Activated B cell treated with CpG ODN at 0.5 μM for 24 hours (primary cell): Measurements from ENCODE around the gene KLHDC3. TPM values are rescaled to one million over a fixed set of nuclear protein-coding genes. Genes with fewer than 3 reads are reported as not detected.

Source experiments
- ATAC-seq: fragments of 200-7000 bp; cut with Tn5 transposase; one replicate; pipeline ENCODE4 v1.10.0; 2021; ENCODE audit warnings: low read depth, mild to moderate bottlenecking, moderate library complexity
- CTCF ChIA-PET: fragments of 350-600 bp; sonication (Branson Sonifier 250); formaldehyde crosslinking; loops from one replicate; lab custom pipeline; 2021; ENCODE audit warnings: antibody characterized with exemption; lab: Charles Lee
- POLR2A ChIA-PET: fragments of 350-600 bp; sonication (Branson Sonifier 250); formaldehyde crosslinking; loops from one replicate; lab custom pipeline; 2021; ENCODE audit warnings: antibody characterized with exemption; lab: Charles Lee
- DNase-seq: peaks from one replicate; pipeline ENCODE4 v3.0.0; 2022
- H3K27ac Mint-ChIP-seq: one replicate; pipeline ENCODE4 v1.8.0; 2020; ENCODE audit warnings: mixed read lengths
- H3K27me3 Mint-ChIP-seq: one replicate; pipeline ENCODE4 v1.8.0; 2021; ENCODE audit warnings: mixed read lengths
- H3K36me3 Mint-ChIP-seq: one replicate; pipeline ENCODE4 v1.8.0; 2021; ENCODE audit warnings: low read depth, mixed read lengths
- H3K4me1 Mint-ChIP-seq: one replicate; pipeline ENCODE4 v1.8.0; 2021; ENCODE audit warnings: mixed read lengths
- H3K4me3 Mint-ChIP-seq: one replicate; pipeline ENCODE4 v1.8.0; 2020; ENCODE audit warnings: mild to moderate bottlenecking, mixed read lengths
- H3K9me3 Mint-ChIP-seq: one replicate; pipeline ENCODE4 v1.8.0; 2020; ENCODE audit warnings: mixed read lengths
- intact Hi-C: fragments of 100-400 bp; cut with micrococcal nuclease; formaldehyde crosslinking; loops from one replicate; pipeline ENCODE4 v1.15.1; 2024
- total RNA-seq: library from RNA; stranded (reverse); gene quantifications from 2 replicates; pipeline ENCODE4 v1.2.3, GENCODE V29; 2022
- TF ChIP-seq, protein P1 (sequence below): fragments of 200-600 bp; IDR thresholded peaks from one replicate; pipeline ENCODE4 v1.8.0; 2022; ENCODE audit warnings: antibody characterized with exemption, mild to moderate bottlenecking

Gene KLHDC3
- total RNA-seq, 1 donor from 2014 or later: 36.7 TPM

DNA sequence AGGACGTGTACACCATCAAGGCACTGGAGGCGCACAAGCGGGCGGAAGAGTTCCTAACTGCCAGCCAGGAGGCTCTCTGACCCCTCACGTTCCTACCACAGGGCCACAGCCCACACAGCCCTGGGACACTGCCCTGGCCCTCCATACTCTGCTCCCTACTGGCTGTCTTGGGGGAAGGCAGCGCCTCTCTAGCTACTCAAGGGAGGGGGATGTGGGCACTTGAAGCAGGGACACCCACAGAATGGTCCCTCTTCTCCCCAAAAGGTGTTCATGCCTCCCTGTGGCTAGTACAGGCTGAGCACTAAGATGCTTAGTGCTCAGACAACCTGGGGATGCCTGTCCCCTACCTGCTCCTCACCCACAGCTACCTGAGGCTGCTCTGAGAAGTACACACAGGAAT lies 2.8 kb upstream of the KLHDC3 start:
- CTCF ChIA-PET: interaction anchor here (1.1 to 1.4 kb wide), 2 partner anchors 9 to 27 kb away, joined by 3 read pairs; partner anchors contain the start of gene PPP2R5D
- peaks cover 73% of the 10 kb centered on the region for H3K36me3 Mint-ChIP-seq
- no peak overlapping the region for H3K27ac Mint-ChIP-seq
- H3K9me3 Mint-ChIP-seq: no peaks in the 10 kb centered on the region
- H3K4me3 Mint-ChIP-seq: no peak overlapping the region
- peaks cover 48% of the 10 kb centered on the region for H3K4me1 Mint-ChIP-seq
- H3K27me3 Mint-ChIP-seq: no peaks in the 10 kb centered on the region
- intact Hi-C loops: loop anchor here (5.0 to 10.0 kb wide), 2 partner anchors 284 to 446 kb away; partner anchors contain the start of gene UBR2
- DNase-seq (no peak), ATAC-seq (no peak)
- POLR2A ChIA-PET: interaction anchor here (1.8 to 2.1 kb wide), 2 partner anchors 27 to 81 kb away, joined by 6 to 8 read pairs; partner anchors contain the start of genes CNPY3 and PPP2R5D
- TF ChIP-seq, protein P1, sequence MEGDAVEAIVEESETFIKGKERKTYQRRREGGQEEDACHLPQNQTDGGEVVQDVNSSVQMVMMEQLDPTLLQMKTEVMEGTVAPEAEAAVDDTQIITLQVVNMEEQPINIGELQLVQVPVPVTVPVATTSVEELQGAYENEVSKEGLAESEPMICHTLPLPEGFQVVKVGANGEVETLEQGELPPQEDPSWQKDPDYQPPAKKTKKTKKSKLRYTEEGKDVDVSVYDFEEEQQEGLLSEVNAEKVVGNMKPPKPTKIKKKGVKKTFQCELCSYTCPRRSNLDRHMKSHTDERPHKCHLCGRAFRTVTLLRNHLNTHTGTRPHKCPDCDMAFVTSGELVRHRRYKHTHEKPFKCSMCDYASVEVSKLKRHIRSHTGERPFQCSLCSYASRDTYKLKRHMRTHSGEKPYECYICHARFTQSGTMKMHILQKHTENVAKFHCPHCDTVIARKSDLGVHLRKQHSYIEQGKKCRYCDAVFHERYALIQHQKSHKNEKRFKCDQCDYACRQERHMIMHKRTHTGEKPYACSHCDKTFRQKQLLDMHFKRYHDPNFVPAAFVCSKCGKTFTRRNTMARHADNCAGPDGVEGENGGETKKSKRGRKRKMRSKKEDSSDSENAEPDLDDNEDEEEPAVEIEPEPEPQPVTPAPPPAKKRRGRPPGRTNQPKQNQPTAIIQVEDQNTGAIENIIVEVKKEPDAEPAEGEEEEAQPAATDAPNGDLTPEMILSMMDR: no peak

DNA sequence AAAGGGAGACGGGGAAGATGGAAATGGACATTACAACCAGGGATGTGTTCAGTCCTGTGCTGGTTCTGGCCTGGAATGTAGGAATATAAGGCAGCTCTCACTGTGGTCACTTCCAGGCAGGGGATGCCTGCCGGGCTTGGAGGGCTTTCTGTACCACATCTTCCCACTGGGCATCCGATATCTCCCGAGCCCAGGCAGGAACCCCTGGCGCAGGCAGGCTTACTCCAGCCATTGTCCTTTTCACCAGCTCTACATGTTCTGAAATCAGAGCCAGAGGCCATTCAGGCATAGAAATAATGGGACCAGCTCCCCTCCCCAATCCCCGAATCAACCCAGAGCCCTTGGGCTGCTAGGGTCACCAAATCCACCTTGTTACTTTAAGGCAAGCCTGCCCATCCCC lies 1.7 kb upstream of the KLHDC3 start:
- Mint-ChIP-seq H3K9me3 (no peaks in the 10 kb centered on the region), H3K4me3 (peak overlapping the region; percentile 97), H3K4me1 (peaks cover 53% of the 10 kb centered on the region), H3K36me3 (peaks cover 67% of the 10 kb centered on the region), H3K27me3 (no peaks in the 10 kb centered on the region), H3K27ac (peak overlapping the region; percentile 42)
- ATAC-seq: no peak
- CTCF ChIA-PET: no interaction called here
- POLR2A ChIA-PET: interaction anchor here (1.0 to 4.8 kb wide), 5 partner anchors 28 to 504 kb away, joined by 3 to 58 read pairs (median 8); partner anchors contain the start of genes CNPY3, KLC4, MRPL2 and PEX6
- no peak for DNase-seq
- intact Hi-C loops: loop anchor here (2.0 to 10.0 kb wide), 3 partner anchors 285 to 504 kb away; partner anchors contain the start of genes POLR1C, UBR2 and YIPF3
- TF ChIP-seq, protein P1: no peak

DNA sequence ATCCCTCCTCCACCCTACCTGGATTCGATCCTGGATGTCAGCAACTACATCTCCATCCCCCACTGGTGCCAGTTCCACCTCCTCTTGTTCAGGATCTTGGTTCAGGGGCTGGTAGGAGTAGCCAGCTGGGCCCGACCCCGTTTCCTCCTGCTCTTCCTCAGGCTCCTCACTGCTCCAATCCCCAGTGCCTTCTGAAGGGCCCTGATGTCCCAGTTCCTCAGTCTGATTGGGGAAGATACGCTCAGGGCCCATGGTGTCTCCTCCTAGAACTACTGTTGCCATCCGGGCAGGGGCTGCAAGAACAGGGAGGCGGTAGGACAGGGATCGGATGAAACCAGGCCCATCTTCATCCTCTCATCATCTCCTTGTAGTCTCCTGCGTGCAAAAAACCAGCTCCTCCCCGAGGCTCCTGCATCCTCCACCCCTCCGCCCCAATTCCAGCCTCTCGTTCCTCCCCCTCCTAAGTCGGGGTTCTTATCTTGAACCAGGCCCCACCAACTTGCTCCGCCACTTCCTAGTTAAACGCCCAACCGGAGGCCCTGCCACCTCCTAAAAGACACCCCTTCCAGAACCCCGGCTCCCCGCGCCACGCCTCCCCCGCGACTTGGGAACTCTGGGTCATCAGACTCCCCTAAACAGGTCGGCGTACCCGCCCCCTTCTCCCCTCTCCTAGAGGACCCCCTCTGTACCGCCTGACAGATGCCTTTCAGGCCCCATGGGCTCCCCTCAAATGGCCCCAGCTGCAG lies 779 bp upstream of the KLHDC3 start:
- DNase-seq: no peak
- Mint-ChIP-seq H3K27me3 (no peaks in the 10 kb centered on the region), H3K4me1 (peaks cover 56% of the 10 kb centered on the region), H3K27ac (peak overlapping the region; percentile 89), H3K4me3 (peak overlapping the region; percentile 97), H3K36me3 (peaks cover 68% of the 10 kb centered on the region), H3K9me3 (no peaks in the 10 kb centered on the region)
- intact Hi-C loops: loop anchor here (1.0 to 10.0 kb wide), 5 partner anchors 8 to 504 kb away; partner anchors contain the start of genes POLR1C, PPP2R5D, RRP36 and UBR2
- ATAC-seq: no peak
- CTCF ChIA-PET: interaction anchor here (1.2 kb wide), 1 partner anchor 115 kb away, joined by 3 read pairs; no protein-coding TSS in a partner anchor
- POLR2A ChIA-PET: interaction anchor here (0.6 to 4.8 kb wide), 15 partner anchors 9 to 1221 kb away, joined by 3 to 58 read pairs (median 5); partner anchors contain the start of genes CNPY3, CUL7, CUL9 and KLC4
- TF ChIP-seq, protein P1: no peak

DNA sequence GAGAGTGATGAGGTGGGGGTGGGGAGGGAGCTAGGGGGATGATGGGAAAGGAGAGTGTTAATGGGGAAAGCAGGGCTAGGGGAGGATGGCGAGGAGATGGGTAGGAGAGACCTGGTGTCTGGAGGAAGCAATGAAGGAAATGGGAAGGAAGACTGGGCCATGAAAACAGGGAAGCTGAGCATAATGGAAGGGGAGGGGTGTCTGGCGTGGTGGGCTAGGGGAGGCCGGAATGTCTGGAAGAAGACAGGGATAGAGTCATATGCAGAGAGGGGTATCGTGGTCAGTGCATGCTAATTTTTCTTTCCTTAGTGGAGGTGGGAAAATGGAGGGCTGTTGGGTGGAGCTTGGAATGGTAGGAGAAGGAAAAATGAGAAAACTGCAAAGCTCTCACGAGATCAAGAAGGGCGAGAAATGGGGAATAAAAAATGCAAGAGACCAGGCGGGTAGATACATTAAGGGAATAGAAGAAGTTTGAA lies 423 bp downstream of the KLHDC3 start:
- intact Hi-C loops: loop anchor here (1.0 to 10.0 kb wide), 10 partner anchors 35 to 450 kb away; partner anchors contain the start of genes CNPY3, CUL7, KLC4 and MRPL2
- TF ChIP-seq, protein P1: no peak
- POLR2A ChIA-PET: interaction anchor here (0.6 to 4.8 kb wide), 20 partner anchors 8 to 463 kb away, joined by 3 to 58 read pairs (median 5); partner anchors contain the start of genes CNPY3, CUL7, CUL9 and KLC4

More for the DNA sequence above, 423 bp downstream of the KLHDC3 start:
- H3K4me1 Mint-ChIP-seq: peaks cover 49% of the 10 kb centered on the region
- DNase-seq: no peak
- ATAC-seq: no peak
- H3K27ac Mint-ChIP-seq: peak overlapping the region; percentile 89
- H3K27me3 Mint-ChIP-seq: no peaks in the 10 kb centered on the region
- H3K36me3 Mint-ChIP-seq: peaks cover 68% of the 10 kb centered on the region
- H3K9me3 Mint-ChIP-seq: no peaks in the 10 kb centered on the region
- peak overlapping the region; percentile 97 for H3K4me3 Mint-ChIP-seq
- CTCF ChIA-PET: interaction anchor here (1.2 kb wide), 1 partner anchor 116 kb away, joined by 3 read pairs; no protein-coding TSS in a partner anchor
